GM13977 (cell line): ENCODE data around the gene B4GALT4.

ENCODE experiments used
- DNase-seq: peaks from one replicate; pipeline ENCODE4 v3.0.0; 2012; ENCODE audit warnings: low spot score
- in situ Hi-C: fragments of 300-500 bp; cut with MboI; formaldehyde crosslinking; loops from one replicate; pipeline ENCODE4 v1.12.0; 2022; ENCODE audit warnings: low sequenced_read_pairs, low pct_unique_long_range_greater_than_20kb, mixed read lengths, inconsistent platforms; ENCODE audit not compliant: unreplicated experiment
- TF ChIP-seq, protein P1 (sequence below): IDR thresholded peaks from 2 replicates; pipeline ENCODE4 v1.5.1; 2012; ENCODE audit warnings: mild to moderate bottlenecking, control low read depth; ENCODE audit not compliant: insufficient read depth; ENCODE audit errors: extremely low read depth, missing control alignments

Gene B4GALT4

DNA sequence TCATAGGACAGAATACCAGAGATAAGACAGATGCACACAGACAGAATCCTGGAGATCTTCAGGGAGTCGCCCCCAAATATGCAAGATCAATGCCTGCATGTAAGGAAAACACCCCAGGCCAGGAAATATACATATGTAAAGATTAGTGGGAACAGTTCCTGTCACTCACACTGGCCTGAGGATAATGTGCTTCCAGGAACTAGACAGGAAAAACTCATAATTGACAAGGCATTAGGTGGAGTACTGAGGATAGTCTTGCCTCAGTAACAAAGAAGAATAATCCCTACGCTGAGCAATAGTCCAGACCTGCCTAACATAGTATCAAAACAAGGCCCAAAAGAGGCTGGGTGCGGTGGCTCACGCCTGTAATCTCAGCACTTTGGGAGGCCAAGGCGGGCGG is 20.4 kb upstream of the B4GALT4 start:
- no peak for DNase-seq
- TF ChIP-seq, protein P1, sequence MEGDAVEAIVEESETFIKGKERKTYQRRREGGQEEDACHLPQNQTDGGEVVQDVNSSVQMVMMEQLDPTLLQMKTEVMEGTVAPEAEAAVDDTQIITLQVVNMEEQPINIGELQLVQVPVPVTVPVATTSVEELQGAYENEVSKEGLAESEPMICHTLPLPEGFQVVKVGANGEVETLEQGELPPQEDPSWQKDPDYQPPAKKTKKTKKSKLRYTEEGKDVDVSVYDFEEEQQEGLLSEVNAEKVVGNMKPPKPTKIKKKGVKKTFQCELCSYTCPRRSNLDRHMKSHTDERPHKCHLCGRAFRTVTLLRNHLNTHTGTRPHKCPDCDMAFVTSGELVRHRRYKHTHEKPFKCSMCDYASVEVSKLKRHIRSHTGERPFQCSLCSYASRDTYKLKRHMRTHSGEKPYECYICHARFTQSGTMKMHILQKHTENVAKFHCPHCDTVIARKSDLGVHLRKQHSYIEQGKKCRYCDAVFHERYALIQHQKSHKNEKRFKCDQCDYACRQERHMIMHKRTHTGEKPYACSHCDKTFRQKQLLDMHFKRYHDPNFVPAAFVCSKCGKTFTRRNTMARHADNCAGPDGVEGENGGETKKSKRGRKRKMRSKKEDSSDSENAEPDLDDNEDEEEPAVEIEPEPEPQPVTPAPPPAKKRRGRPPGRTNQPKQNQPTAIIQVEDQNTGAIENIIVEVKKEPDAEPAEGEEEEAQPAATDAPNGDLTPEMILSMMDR, result no peak
- in situ Hi-C loops, result no loop called here

DNA sequence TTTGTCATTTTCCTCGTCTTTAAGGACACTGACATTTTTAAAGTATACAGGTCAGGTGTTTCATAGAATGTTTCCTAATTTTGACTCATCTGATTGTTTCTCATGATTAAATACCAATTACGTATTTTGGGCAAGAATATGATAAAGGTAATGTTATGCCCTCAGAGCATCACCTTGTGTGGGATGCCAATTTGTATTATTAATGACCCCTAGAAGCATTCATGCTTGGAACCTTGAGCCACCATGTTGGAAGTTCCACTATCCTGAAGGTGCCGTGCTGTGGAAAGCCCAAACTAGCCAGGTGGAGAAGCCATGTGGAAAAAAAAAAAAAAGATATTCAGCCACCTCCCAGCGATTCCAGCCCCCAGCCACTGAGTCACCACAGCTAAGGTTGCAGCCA is 19.1 kb upstream of the B4GALT4 start:
- in situ Hi-C loops, result no loop called here
- DNase-seq, result no peak
- TF ChIP-seq, protein P1, result no peak

DNA sequence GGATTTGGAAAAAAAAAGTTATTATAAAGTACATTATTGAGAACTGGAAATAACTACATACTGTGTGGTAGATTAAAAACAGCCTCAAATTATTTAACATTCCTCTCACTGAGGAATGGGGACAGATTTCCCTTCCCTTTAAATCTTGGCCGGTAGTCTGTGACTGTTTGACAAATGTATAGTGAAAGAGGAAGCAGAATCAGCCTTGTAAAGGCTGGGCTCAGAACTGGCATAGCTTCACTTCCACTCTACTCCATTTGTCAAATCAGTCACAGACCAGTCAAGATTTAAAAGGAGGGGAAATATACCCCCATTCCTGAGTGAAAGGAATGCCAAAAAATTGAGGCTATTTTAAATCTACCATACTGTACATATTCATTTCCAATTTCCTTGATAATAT is 18.2 kb upstream of the B4GALT4 start:
- in situ Hi-C loops, result no loop called here

DNA sequence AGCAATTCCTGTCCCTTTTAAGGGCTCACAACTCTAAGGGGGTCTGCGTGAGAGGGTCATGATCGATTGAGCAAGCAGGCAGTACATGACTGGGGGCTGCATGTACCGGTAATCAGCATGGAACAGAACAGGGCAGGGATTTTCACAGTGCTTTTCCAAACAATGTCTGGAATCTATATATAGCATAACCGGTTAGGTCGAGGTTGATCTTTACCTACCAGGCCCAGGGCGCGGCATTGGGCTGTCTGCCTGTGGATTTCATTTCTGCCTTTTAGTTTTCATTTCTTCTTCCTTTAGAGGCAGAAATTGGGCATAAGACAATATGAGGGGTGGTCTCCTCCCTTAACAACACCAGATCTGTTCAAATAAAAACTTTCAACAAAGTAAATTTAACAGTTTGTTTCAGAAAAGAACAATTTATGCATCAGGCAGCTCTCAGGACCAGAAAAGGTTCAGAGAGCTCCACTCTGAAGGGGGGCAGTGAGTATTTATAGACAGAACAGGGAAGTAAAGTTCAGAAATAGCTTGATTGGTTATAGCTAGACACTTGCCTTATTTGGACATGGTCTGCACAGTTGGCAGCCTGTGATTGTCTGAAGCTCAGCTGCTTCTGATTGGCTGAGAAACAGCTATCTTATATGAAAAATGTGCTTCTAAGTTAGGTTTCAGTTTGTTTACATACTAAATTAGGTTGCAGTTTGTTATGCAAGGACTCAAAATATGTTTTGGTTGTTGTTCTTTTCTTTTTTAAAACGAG is 17.2 kb upstream of the B4GALT4 start:
- TF ChIP-seq, protein P1, result no peak
- in situ Hi-C loops, result no loop called here
- no peak for DNase-seq

More for the DNA sequence above, 18.2 kb upstream of the B4GALT4 start:
- peak; percentile 35 for DNase-seq
- TF ChIP-seq, protein P1, result no peak

DNA sequence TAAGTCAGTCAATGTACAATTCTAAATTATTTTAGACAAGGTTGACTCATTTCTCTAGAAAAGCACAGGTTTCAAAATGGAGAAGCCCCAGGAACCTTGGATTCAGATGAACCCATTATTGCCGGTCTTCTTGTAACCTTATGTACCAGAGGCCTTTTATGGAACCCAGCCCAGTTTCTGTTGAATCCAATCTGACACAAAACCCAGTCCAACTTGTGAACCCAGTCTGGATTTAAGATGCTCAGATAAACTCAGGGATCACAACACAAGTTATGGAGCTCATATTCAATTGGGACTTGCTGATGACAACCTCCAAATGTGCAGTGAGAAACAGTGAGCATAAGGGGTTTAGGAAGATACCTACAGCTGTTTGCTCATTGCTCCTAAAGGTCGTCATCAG is 16.4 kb upstream of the B4GALT4 start:
- TF ChIP-seq, protein P1, result no peak
- in situ Hi-C loops, result no loop called here
- DNase-seq, result no peak

DNA sequence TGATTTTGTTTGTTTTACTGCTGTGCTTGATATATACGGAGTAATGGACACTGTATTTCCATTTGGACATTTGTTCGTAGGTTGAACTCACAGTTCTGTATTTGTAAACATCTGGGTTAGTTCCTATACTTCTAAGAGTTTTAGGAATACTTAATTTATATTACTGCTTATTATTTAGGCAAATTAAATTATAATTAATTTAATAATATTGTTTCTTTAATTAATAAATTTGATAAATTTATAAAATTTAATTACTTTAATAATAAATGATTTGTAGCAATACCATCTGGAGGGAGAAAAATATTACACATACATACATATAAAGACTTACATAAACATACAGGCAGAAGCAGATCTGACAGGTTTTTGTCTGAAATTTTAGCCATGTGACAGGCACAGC is 14.5 kb upstream of the B4GALT4 start:
- TF ChIP-seq, protein P1, result no peak
- in situ Hi-C loops, result no loop called here
- DNase-seq, result no peak
